Neural progenitor cell (in vitro differentiated cells): Measurements from ENCODE around the gene ZDHHC7. TPM values are rescaled to one million over a fixed set of nuclear protein-coding genes. Genes with fewer than 3 reads are reported as not detected.

ENCODE experiments used
- DNase-seq: peaks from one replicate; pipeline ENCODE4 v3.0.0-alpha.2; 2016; ENCODE audit warnings: low spot score
- H2AFZ ChIP-seq: fragments of 200-600 bp; sonication (generic); replicated peaks from 2 replicates; pipeline ENCODE4 v1.6.1; 2016; ENCODE audit warnings: antibody characterized with exemption
- H3F3A ChIP-seq: fragments of 200-600 bp; sonication (generic); 2 replicates; pipeline ENCODE4 v1.6.1; 2016; ENCODE audit warnings: antibody characterized with exemption, low read depth
- H3K27ac ChIP-seq: fragments of 200-600 bp; sonication (generic); 2 replicates; pipeline ENCODE4 v1.5.1; 2016; ENCODE audit warnings: mild to moderate bottlenecking
- H3K27me3 ChIP-seq: fragments of 200-600 bp; sonication (generic); 2 replicates; pipeline ENCODE4 v1.6.1; 2016; ENCODE audit warnings: mild to moderate bottlenecking, moderate library complexity
- H3K36me3 ChIP-seq: fragments of 200-600 bp; sonication (generic); 2 replicates; pipeline ENCODE4 v1.5.1; 2016
- H3K4me1 ChIP-seq: fragments of 200-600 bp; sonication (generic); 2 replicates; pipeline ENCODE4 v1.6.1; 2016; ENCODE audit warnings: mixed run types
- H3K4me2 ChIP-seq: fragments of 200-600 bp; sonication (generic); 2 replicates; pipeline ENCODE4 v1.6.1; 2016
- H3K4me3 ChIP-seq: fragments of 200-600 bp; sonication (generic); 2 replicates; pipeline ENCODE4 v1.5.1; 2016
- H3K79me2 ChIP-seq: fragments of 200-600 bp; sonication (generic); 2 replicates; pipeline ENCODE4 v1.6.1; 2016; ENCODE audit warnings: low read depth
- H3K9ac ChIP-seq: fragments of 200-600 bp; sonication (generic); 2 replicates; pipeline ENCODE4 v1.6.1; 2016
- H3K9me3 ChIP-seq: fragments of 200-600 bp; sonication (generic); 2 replicates; pipeline ENCODE4 v1.5.1; 2016; ENCODE audit warnings: low read depth
- H4K20me1 ChIP-seq: fragments of 200-600 bp; sonication (generic); 2 replicates; pipeline ENCODE4 v1.6.1; 2016; ENCODE audit warnings: low read depth
- H3K27ac Mint-ChIP-seq: 3 replicates; pipeline ENCODE4 v1.8.0; 2021; ENCODE audit warnings: mixed read lengths
- H3K27me3 Mint-ChIP-seq: 2 replicates; pipeline ENCODE4 v1.8.0; 2022; ENCODE audit warnings: low read depth, mild to moderate bottlenecking, inconsistent platforms, moderate library complexity, mixed read lengths; ENCODE audit not compliant: insufficient read depth
- H3K36me3 Mint-ChIP-seq: 3 replicates; pipeline ENCODE4 v1.8.0; 2021; ENCODE audit warnings: mixed read lengths
- H3K4me1 Mint-ChIP-seq: 3 replicates; pipeline ENCODE4 v1.8.0; 2021; ENCODE audit warnings: mixed read lengths
- H3K4me3 Mint-ChIP-seq: 3 replicates; pipeline ENCODE4 v1.8.0; 2021; ENCODE audit warnings: mild to moderate bottlenecking, moderate library complexity, mixed read lengths
- H3K9me3 Mint-ChIP-seq: 3 replicates; pipeline ENCODE4 v1.8.0; 2020; ENCODE audit warnings: mixed read lengths
- EZH2 ChIP-seq: fragments of 200-600 bp; sonication (generic); IDR thresholded peaks from 2 replicates; pipeline ENCODE4 v1.6.1; 2017; ENCODE audit warnings: antibody characterized with exemption, mild to moderate bottlenecking, moderate library complexity
- EZH2phosphoT487 ChIP-seq: fragments of 200-600 bp; sonication (generic); IDR thresholded peaks from 2 replicates; pipeline ENCODE4 v1.6.1; 2017; ENCODE audit warnings: antibody characterized with exemption
- total RNA-seq: library from RNA; depleted of rRNA; stranded (reverse); fragments of >200 nt; gene quantifications from 2 replicates; pipeline ENCODE4 v1.2.3, GENCODE V29; 2015; ENCODE audit warnings: low replicate concordance
- TF ChIP-seq, protein P1 (sequence below): fragments of 200-600 bp; sonication (generic); IDR thresholded peaks from 2 replicates; pipeline ENCODE4 v1.5.1; 2017; ENCODE audit warnings: antibody characterized with exemption, mild to moderate bottlenecking

ZDHHC7 gene
- total RNA-seq, 1 donor from 2014 or later, result 57.0 TPM

DNA sequence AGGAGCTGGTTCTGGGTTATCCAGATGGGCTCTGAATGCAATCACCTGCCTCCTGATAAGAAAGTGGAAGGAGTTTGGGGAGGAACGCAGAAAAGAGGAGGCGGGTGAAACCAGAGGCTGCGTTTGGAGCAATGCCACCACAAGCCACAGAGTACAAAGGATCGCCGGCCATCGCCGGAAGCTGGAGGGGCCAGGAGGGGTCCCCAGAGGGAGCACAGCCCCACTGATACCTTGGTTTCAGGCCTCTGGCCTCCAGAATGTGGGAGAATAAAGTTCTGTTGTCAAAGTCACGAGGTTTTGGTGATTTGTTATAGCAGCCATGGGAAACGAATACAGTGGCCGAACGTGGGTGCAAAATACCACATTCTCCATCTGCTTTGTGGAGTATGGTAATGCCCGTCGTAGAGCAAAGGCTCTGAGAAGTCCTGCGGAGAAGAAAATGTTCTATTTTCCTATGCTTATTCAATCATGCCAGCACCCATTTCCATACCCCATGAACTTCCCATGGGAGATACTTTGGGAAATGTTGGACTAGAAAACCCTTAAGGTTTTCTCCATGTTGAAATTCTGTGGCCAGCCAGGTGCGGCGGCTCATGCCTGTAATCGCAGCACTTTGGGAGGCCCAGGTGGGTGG is 51.4 kb downstream of the ZDHHC7 start:
- no peaks in the 10 kb centered on the region for H3K36me3 ChIP-seq
- H3K4me1 ChIP-seq, result no peaks in the 10 kb centered on the region
- no peak overlapping the region for H2AFZ ChIP-seq
- no peak overlapping the region for H3K4me3 ChIP-seq
- H3K27ac ChIP-seq, result no peak overlapping the region
- Mint-ChIP-seq H3K4me3 (no peak overlapping the region), H3K27ac (no peak overlapping the region), H3K36me3 (no peaks in the 10 kb centered on the region), H3K27me3 (peaks cover 1% of the 10 kb centered on the region), H3K9me3 (no peaks in the 10 kb centered on the region), H3K4me1 (peaks cover 12% of the 10 kb centered on the region)
- no peak for TF ChIP-seq EZH2phosphoT487
- TF ChIP-seq EZH2, result no peak
- TF ChIP-seq, protein P1, sequence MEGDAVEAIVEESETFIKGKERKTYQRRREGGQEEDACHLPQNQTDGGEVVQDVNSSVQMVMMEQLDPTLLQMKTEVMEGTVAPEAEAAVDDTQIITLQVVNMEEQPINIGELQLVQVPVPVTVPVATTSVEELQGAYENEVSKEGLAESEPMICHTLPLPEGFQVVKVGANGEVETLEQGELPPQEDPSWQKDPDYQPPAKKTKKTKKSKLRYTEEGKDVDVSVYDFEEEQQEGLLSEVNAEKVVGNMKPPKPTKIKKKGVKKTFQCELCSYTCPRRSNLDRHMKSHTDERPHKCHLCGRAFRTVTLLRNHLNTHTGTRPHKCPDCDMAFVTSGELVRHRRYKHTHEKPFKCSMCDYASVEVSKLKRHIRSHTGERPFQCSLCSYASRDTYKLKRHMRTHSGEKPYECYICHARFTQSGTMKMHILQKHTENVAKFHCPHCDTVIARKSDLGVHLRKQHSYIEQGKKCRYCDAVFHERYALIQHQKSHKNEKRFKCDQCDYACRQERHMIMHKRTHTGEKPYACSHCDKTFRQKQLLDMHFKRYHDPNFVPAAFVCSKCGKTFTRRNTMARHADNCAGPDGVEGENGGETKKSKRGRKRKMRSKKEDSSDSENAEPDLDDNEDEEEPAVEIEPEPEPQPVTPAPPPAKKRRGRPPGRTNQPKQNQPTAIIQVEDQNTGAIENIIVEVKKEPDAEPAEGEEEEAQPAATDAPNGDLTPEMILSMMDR, result no peak
- no peak for DNase-seq
- no peaks in the 10 kb centered on the region for H3F3A ChIP-seq
- no peaks in the 10 kb centered on the region for H4K20me1 ChIP-seq
- no peaks in the 10 kb centered on the region for H3K9me3 ChIP-seq
- H3K27me3 ChIP-seq, result no peaks in the 10 kb centered on the region
- no peak overlapping the region for H3K4me2 ChIP-seq
- no peaks in the 10 kb centered on the region for H3K79me2 ChIP-seq
- no peak overlapping the region for H3K9ac ChIP-seq

DNA sequence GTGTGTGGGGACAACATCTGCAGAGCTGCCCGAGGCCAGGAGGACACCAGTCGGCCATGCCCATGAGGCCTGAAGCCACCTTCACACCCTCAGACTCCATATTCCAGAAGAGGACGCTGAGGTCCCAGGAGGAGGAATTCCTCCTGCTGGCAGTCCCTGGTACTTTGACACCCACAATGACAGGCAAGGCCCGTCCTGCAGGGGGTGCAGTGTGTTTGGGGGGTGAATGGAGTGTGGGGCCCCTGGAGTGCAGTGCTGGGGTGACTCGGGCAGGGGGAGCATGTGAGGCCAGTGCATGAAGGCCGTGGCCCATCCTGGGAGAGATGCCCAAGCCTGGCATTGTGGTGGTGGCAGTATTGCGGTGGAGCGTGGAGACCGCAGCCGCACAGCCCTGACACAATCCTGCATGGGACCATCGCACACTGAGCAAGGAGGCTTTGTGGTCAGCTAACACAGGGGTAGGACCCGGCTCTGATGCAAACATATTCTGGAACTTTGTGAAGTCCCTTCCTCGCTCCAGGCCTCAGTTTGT is 52.2 kb downstream of the ZDHHC7 start:
- H3K4me2 ChIP-seq, result no peak overlapping the region
- H3K27me3 Mint-ChIP-seq, result peaks cover 2% of the 10 kb centered on the region
- H4K20me1 ChIP-seq, result no peaks in the 10 kb centered on the region
- peaks cover 12% of the 10 kb centered on the region for H3K4me1 Mint-ChIP-seq
- no peak overlapping the region for H3K4me3 Mint-ChIP-seq
- H3K36me3 Mint-ChIP-seq, result no peaks in the 10 kb centered on the region
- no peaks in the 10 kb centered on the region for H3K27me3 ChIP-seq
- no peaks in the 10 kb centered on the region for H3F3A ChIP-seq
- no peak overlapping the region for H2AFZ ChIP-seq
- H3K9me3 ChIP-seq, result no peaks in the 10 kb centered on the region
- H3K79me2 ChIP-seq, result no peaks in the 10 kb centered on the region
- no peak overlapping the region for H3K4me3 ChIP-seq
- no peaks in the 10 kb centered on the region for H3K4me1 ChIP-seq
- H3K27ac Mint-ChIP-seq, result no peak overlapping the region
- H3K9ac ChIP-seq, result no peak overlapping the region
- no peak overlapping the region for H3K27ac ChIP-seq
- TF ChIP-seq, protein P1, result peak; percentile 37
- no peak for TF ChIP-seq EZH2
- DNase-seq, result no peak
- no peaks in the 10 kb centered on the region for H3K9me3 Mint-ChIP-seq
- no peaks in the 10 kb centered on the region for H3K36me3 ChIP-seq

DNA sequence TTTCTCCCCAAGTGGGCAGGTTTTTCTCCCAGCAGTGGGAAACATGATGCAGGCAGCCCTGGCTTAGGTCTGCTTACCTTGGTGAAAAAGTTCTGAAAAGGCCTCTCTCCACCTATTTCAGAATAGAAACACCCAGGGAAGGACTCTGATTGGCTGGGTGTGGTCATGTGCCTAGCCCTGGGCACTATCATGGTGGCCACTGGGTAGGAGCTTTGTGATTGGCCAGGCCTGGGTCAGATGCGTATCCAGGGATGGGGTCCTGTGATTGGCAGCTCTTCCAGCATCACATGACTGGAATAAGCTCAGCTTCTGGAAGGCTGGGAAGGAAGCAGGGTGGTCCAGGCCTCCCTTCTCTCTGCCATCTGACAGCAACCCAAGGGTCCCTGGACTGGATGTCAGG is 53.5 kb downstream of the ZDHHC7 start:
- DNase-seq, result no peak

More for the DNA sequence above, 53.5 kb downstream of the ZDHHC7 start:
- Histone ChIP-seq H3K4me2 (no peak overlapping the region), H2AFZ (no peak overlapping the region), H3F3A (peaks cover 4% of the 10 kb centered on the region), H3K27me3 (no peaks in the 10 kb centered on the region), H3K9me3 (no peaks in the 10 kb centered on the region), H3K4me1 (peaks cover 6% of the 10 kb centered on the region), H3K27ac (no peak overlapping the region), H4K20me1 (no peaks in the 10 kb centered on the region), H3K36me3 (no peaks in the 10 kb centered on the region), H3K4me3 (no peak overlapping the region), H3K9ac (no peak overlapping the region), H3K79me2 (no peaks in the 10 kb centered on the region)
- Mint-ChIP-seq H3K9me3 (no peaks in the 10 kb centered on the region), H3K4me3 (no peak overlapping the region), H3K27me3 (peaks cover 2% of the 10 kb centered on the region), H3K36me3 (no peaks in the 10 kb centered on the region), H3K27ac (no peak overlapping the region), H3K4me1 (peaks cover 16% of the 10 kb centered on the region)
- TF ChIP-seq, protein P1, result no peak
- TF ChIP-seq EZH2 (no peak), EZH2phosphoT487 (no peak)
